Stomach (tissue), 4 donors: ENCODE results near the gene EOLA2.
"Not testable (repeated sequence)": the region's sequence is repeated elsewhere in the genome, so short reads cannot be mapped to it uniquely, and the experiment has no call there.

ENCODE experiments used
- CTCF ChIP-seq, 7 experiments: fragments of 450-650 bp in 4 of 7; fragments of 200-600 bp in 3 of 7; sonication (generic) in 3 of 7; IDR thresholded peaks; one replicate each; pipeline ENCODE4 v1.5.1; 2016 to 2019; ENCODE audit warnings: antibody characterized with exemption in 7 of 7, control low read depth in 2 of 7, mild to moderate bottlenecking in 1 of 7
- EP300 ChIP-seq: sonication (generic); formaldehyde crosslinking; IDR thresholded peaks from one replicate; pipeline ENCODE4 v1.6.1; 2017; ENCODE audit warnings: antibody characterized with exemption
- POLR2A ChIP-seq, 4 donors: fragments of 450-650 bp; IDR thresholded peaks; one replicate each; pipeline ENCODE4 v1.6.1; 2016; ENCODE audit warnings: antibody characterized with exemption in 4 of 4, control low read depth in 2 of 4, mild to moderate bottlenecking in 1 of 4, moderate library complexity in 1 of 4
- POLR2AphosphoS5 ChIP-seq, 3 donors: sonication (generic); formaldehyde crosslinking; IDR thresholded peaks; one replicate each; pipeline ENCODE4 v1.6.1; 2016; ENCODE audit warnings: antibody characterized with exemption in 3 of 3

- TF ChIP-seq POLR2AphosphoS5 (IDR thresholded peaks at IDR 0.05); CTCF (IDR thresholded peaks at IDR 0.05); EP300; POLR2A (IDR thresholded peaks at IDR 0.05): not testable (repeated sequence)
Observed at GRCh38 chrX:149923836-149924235, 14.5 kb downstream of the EOLA2 start.
